Non-pigmented ciliary epithelial cell (primary cell): Measurements from ENCODE around the gene MRI1.
"Not testable (repeated sequence)": the region's sequence is repeated elsewhere in the genome, so short reads cannot be mapped to it uniquely, and the experiment has no call there.

ENCODE experiments used
- DNase-seq: peaks from one replicate; pipeline ENCODE4 v3.0.0-alpha.2; 2010; ENCODE audit warnings: low read depth

MRI1 gene

DNA sequence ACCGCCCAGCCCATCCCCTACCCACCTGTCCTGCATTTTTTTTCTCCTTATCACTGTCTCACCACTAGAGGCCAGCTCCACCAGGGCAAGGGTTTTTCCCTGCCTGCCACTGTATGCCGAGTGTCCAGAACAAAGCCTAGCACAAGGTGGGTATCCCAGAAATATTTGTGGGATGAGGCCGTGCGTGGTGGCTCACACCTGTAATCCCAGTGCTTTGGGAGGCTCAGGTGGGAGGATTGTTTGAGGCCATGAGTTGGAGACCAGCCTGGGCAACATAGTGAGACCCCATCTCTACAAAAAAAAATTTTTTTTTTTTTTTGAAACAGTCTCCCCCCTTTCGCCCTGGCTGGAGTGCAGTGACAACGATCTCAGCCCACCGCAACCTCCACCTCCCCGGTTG is 2.9 kb upstream of the MRI1 start:
- no peak for DNase-seq

DNA sequence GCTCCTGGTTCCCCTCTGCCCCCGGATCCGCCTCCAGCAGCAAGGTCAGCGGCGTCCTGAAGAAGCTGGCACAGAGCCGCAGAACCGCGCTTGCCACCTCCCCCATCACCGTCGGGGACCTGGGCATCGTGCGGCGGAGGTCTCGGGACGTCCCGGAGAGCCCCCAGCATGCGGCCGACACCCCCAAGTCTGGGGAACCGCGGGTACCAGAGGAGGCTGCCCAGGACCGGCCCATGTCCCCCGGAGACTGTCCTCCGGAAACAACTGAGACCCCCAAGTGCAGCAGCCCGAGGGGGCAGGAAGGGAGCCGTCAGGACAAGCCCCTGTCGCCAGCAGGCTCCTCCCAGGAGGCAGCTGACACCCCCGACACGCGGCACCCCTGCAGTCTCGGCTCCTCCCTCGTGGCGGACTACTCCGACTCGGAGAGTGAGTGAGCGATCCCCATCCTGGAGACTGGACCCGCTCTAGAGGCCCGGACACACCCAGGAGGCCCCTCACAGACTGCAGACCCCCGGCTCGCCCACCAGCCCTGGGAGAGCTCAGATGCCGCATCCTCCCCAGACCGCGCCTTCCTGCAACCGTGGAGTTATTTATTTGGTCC is 1.6 kb upstream of the MRI1 start:
- DNase-seq: no peak

DNA sequence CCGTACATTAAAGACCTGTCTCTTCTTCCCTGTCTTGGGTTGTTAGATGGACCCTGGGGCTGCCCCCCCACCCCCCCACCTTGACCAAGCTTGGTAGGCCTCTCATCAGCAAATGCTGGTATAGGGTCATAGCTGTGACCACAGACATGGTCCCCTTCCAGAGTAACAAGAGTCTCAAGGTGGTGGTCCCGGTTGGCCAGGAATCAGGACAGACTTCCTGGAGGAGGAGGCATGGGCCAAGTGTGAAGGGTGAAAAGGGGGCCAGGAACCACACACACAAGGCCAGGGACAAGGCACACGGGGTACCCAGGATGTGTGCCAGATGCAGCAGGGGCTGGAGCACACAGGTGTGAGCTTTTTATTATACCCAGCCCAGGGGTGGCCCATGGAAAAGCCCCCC is 1.1 kb upstream of the MRI1 start:
- no peak for DNase-seq

DNA sequence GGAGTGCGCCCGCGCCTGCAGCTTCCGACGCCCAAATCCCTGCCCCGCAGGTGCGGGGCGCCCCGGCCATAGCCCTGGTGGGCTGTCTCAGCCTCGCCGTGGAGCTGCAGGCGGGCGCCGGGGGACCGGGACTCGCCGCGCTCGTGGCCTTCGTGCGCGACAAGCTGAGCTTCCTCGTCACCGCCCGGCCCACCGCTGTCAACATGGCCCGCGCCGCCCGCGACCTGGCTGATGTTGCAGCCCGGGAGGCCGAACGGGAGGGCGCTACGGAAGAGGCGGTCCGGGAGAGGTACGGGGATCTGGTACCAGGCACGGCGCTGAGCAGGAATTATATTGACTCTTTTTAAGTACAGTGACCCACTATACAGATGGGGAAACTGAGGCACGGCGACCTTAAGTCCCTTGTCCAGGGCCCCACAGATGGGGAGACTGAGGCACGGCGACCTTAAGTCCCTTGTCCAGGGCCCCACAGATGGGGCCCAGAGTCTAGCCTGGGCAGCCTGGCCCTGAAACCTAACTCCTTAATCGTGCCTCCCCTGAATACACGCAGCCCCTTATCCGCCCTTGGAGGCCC is 586 bp downstream of the MRI1 start:
- no peak for DNase-seq

DNA sequence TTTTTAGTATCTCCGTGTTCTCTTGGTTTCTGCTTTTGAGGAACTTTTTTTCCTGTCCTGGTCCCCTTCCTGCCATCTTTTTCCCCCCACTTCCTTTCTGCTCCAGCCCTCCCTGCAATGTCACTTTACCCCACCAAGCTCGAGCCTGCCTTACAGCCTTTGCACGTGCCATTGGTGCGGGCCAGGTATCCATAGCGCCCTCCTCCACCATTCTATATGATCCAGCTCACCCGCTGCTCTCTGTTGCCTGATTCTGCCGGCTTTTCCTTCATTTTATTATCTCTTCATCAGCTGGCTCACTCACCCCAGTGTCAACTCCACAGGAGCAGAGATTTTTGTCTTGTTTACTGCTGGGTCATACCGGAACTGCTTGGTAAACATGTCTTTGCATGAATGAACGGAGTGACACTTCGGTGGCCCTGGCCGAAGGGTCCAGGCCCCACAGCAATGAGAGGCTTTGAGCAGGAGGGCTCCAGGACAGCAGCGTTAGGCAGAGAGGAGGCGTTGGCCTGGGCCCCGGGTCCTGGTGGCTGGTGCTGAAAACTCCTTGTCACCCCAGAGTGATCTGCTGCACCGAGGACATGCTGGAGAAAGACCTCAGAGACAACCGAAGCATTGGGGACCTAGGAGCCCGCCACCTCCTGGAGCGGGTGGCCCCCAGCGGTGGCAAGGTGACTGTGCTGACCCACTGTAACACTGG is 1.2 kb downstream of the MRI1 start:
- no peak for DNase-seq

DNA sequence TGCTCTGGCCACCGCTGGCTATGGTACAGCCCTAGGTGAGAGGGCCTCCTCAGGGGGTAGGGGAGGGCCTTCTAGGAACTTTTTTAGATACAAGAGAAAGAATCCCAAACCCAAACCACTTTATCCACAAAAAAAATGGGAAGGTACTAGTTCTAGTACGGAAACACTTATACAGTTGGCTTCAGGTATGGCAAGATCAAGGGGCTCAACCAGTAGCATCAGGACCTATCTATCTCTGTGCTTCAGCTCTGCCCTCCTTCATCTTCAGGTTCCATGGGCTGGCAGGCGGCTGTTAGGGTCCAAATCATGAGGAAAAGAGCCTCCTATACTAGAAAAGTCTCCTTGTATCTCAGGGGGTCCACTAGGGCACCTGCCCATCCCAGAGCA is 1.8 kb downstream of the MRI1 start:
- DNase-seq: no peak

DNA sequence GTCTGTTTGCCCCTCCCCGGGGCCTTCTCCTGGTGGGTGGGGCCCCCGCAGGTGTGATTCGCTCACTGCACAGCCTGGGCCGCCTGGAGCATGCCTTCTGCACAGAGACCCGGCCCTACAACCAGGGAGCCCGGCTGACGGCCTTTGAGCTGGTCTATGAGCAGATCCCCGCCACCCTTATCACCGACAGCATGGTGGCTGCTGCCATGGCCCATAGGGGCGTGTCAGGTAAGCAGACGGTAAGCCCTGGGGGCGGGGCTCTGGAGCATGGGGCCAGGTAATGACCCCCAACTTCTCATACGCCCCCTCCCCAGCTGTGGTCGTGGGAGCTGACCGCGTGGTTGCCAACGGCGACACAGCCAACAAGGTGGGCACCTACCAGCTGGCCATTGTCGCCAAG is 4.2 kb downstream of the MRI1 start:
- DNase-seq: no peak

DNA sequence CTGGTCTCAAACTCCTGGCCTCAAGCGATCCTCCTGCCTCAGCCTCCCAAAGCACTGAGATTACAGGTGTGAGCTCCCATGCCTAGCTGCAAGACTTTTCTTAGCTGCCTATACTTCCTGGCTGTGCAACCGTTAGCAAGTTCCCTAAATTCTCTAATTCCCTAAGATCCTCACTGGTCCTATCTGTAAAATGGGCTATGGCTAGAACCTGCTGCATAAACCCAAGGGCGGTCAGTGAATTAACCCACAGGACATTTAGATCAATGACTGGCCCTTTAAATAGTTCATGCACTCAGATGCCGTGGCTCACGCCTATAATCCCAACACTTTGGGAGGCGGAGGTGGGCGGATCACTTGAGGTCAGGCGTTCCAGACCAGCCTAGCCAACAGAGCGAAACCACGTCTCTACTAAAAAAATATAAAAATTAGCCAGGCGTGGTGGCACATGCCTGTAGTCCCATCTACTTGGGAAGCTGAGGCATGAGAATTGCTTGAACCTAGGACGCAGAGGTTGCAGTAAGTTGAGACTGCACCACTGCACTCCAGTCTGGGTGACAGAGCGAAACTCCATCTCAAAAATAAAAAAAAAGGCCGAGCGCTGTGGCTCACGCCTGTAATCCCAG is 5.8 kb downstream of the MRI1 start:
- no peak for DNase-seq

DNA sequence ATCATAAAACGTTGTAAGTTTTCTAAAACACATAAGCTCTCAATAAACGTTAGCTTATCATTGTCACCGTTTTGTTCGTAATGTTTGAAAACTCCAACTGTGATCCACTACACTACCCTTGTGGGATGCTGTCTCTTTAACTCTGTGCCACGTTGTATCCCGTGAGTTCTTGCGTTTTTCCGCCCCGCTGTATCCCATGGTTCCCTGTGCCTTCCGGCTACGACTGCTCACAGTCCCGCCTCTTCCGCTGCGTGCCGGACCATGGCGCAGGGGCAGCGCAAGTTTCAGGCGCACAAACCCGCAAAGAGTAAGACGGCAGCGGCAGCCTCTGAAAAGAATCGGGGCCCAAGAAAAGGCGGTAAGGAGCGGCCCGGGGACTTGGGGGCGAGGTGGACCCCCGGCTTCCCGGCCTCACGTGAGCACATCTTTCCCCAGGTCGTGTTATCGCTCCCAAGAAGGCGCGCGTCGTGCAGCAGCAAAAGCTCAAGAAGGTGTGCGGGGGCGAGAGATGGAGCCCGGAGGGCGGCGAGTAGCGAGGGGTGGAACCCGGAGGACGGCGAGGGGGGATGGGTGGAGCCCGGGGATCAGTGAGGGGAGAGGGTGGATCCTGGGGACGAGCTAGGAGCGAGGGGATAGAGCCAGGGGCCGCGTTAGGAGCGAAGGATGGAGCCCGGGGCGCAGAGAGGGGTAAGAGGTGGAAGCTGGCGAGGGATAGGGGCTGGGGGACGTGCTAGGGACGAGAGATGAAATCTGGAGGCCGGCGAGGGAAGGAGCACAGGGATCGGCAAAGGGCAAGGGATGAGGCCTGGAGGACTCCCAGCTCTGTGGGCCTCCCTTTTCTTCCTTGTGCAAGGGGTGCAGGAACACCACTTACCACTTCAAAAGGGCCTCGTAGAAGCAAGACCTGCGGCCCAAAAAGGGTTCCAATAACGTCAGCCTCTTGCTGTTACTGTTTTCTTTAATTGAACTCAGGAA is 10.2 kb downstream of the MRI1 start, which contains the start of gene C19orf53:
Gene C19orf53, plus strand, starts transcription at position 240 of the 975 bp plus-strand sequence. Its CDS starts 22 bp downstream, at position 262.
- peak; percentile 81 for DNase-seq

DNA sequence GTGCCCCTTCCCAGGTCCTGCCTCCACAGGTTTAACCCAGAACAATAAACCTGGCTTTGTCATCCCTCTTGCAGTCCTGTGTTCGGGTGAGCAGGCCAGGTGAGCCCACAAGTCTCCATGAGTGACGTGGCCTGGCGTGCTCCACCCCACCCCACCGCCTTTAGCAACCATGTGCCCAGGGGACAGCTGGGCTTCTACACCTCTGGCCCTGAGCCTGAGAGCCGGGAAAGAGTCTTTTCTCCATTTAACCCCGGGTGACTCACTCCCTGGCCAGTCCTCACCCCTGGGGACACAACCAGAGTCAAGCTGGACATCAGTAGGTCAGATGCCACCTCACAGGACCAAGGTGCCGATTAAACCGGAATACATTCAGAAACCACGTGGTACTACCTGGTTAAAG is 14.1 kb downstream of the MRI1 start:
- DNase-seq: no peak

DNA sequence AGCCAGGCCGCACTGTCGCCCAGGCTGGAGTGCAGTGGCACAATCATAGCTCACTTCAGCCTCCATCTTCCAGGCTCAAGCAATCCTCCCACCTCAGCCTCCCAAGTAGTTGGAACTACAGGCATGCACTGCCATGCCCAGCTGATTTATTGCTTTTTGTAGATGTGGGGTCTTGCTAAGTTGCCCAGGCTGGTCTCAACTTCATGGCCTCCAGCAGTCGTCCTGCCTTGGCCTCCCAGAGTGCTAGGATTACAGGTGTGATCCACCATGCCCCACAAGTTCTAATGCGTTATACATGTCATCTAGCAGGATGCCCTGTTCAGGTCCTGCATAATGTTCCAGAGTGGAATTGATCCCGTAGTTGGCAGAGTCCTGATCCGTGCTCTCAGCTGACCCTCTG is 14.5 kb downstream of the MRI1 start:
- DNase-seq: no peak

DNA sequence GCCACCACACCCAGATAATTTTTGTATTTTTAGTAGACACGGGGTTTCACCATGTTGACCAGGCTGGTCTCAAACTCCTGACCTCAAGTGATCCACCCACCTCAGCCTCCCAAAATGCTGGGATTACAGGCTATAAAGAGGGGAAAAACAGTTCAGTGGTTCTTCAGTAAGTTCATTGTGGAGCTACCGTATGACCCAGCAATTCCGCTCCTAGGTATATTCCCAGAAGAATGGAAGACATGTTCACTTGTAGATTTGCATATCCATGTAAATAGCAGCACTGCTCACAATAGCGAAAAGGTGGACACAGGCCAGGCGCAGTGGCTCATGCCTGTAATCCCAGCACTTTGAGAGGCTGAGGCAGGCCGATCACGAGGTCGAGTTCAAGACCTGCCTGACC is 15.5 kb downstream of the MRI1 start:
- not testable (repeated sequence) for DNase-seq

DNA sequence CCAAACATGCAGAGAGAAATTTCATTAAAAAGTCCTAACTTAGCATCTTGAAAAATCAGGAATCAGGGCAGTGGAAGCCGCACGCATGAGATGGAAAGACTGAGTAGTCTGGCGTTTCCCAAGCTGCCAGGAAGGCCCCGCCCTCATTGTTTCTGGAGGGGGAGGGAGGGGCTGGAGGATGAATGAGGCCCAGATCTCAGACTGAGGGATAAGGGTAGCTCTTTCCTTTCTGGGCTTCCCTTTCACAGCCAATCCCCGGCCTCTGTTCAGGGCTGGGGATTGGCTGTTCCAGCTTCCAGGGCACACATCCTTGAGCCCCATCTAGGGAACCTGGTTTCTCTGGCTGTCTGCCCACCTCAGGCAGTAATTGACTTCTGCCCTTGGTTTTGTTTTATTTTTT is 17.2 kb downstream of the MRI1 start:
- peak; percentile 70 for DNase-seq

DNA sequence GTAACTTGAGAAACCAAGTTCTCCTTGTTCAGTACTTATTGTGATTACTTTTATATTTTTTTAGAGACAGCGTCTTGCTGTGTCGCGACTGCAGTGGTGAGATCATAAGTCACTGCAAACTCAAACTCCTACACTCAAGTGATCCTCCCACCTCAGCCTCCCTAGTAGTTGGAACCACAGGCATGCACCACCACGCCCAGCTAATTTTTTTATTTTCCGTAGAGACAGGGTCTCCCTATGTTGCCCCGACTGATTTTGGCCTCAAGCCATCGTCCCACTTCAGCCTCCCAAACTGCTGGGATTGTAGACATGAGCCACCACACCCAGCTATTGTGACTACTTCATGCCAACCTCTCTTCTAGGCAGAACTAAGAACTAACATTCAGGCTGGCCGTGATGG is 18.2 kb downstream of the MRI1 start:
- DNase-seq: no peak

DNA sequence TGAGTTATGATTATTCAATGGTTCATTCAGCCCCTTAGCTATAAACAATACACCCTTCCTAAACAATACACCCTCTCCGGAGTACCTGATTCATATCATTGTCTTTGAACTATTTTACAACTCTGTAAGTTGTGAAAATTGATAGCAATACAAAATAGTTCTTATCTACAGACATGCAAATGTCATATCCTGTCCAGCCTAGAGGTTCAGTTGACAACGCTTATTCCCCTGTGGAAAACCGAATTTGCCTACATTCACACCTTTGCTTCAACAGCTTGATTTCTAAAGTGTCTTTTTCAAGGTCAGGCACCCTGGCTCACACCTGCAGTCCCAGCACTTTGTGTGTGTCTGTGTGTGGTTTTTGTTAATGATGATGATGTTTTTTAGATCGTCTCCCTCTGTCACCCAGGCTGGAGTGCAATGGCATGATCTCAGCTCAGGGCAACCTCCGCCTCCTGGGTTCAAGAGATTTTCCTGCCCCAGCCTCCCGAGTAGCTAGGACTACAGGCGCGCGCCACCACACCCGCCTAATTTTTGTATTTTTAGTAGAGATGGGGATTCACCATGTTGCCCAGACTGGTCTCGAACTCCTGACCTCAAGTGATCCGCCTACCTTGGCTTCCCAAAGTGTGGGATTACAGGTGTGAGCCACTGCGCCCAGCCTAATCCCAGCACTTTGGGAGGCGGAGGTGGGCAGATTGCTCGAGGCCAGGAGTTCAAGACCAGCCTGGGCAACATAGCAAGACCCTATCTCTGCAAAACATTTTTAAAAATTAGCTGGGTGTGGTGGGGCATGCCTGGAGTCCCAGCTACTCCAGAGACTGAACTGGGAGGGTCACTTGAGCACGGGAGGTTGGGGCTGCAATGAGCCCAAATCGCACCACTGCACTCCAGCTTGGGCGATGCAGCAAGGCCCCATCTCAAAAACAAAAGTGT is 19.5 kb downstream of the MRI1 start:
- no peak for DNase-seq

DNA sequence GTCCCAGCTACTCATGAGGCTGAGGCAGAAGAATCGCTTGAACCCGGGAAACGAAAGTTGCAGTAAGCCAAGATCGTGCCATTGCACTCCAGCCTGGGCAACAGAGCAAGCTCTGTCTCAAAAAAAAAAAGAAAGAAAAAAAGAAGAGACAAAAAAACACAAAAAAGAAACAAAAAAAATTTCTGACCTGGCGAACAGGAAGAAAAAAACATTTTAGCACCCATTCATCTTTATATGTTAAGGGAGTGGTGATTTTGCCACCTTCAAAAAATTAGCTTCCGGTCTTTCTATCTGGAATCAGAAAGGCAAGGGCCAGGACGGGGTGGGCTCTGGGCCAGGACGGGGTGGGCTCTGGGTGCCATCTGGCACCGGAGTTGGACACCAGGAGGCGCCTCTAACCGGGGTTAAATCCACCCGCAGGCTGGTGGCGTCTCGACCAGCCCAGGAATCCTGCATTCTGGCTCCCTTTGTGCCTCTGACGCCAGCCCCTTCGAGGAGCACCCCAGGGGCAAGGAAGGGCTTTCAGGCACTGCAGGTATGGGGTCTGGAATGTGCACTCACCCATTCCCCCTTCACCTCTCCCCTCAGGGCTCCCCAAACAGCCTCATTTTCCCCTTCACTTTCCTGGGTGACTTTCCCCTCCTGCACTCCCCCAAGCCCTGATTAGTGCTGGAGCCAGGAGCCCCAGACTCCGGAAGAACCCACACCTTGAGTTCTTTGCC is 20.6 kb downstream of the MRI1 start:
- no peak for DNase-seq

DNA sequence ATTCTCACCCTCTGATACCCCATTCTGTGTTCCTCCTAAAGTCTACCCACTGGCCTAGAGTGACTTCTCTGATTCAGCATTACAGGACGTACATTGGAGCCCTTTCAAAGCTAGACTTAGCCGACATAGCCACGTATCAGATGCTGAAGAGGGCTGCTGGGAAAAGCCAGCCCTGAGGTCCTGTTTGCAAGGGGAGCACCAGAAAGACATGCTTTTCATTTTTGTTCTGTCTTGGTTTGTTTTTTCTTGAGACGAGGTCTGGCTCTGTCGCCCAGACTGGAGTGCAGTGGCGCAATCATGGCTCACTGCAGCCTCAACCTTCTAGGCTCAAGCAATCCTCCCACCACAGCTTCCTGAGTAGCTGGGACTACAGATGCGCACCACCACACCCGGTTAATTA is 24.7 kb downstream of the MRI1 start:
- no peak for DNase-seq

DNA sequence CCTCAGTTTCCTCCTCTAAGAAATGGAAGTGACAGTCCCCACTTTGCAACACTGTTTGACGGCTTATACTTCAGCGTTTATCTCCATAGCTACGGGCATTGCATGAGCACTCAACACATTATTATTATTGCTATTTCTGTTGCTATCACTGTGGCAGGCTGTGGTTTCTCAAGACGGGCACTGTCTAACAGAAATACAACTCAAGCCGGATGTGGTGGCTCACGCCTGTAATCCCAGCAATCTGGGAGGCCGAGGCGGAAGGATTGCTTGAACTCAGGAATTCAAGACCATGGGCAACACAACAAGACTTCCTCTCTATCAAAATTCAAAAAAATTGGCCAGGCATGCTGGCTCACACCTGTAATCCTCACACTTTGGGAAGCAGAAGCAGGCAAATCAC is 26.0 kb downstream of the MRI1 start:
- no peak for DNase-seq

DNA sequence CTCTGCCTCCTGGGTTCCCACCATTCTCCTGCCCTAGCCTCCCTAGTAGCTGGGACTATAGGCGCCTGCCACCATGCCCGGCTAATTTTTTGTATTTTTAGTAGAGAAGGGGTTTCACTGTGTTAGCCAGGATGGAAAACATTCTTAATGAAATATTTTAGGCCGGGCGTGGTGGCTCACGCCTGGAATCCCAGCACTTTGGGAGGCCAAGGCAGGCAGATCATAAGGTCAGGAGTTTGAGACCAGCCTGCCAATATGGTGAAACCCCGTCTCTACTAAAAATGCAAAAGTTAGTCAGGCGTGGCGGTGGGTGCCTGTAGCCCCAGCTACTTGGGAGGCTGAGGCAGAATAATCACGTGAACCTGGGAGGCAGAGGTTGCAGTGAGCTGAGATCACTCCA is 29.0 kb downstream of the MRI1 start:
- DNase-seq: not testable (repeated sequence)

DNA sequence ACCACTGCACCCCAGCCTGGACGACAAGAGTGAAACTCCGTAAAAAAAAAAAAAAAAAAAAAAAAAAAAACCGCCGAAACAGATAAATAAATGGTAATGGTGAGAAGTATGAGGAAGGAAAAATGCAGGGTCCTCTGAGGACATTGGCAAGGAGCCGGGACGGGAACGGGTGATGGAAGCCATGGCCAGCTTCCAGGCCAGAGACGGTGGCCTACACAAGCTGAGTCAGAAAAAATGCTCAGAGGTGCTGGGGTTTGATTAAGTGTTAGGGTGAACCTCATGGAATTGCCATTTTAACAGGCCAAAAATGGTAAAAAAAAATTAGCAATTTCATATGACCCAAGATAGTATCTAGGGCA is 30.1 kb downstream of the MRI1 start:
- peak; percentile 79 for DNase-seq
